GM21367 (cell line): ENCODE measurements around the gene STAC3.
"Not testable (repeated sequence)": the region's sequence is repeated elsewhere in the genome, so short reads cannot be mapped to it uniquely, and the experiment has no call there.

Source experiments
- ATAC-seq: cut with Tn5 transposase; IDR thresholded peaks from one replicate; pipeline ENCODE4 v1.9.1; 2021; ENCODE audit not compliant: unreplicated experiment

Gene STAC3

GRCh38 chr12:57250956-57251355 lies at the start of gene STAC3:
TSS of gene STAC3 (minus strand) at chr12:57251187. CDS start at chr12:57249636, 1,551 bp downstream.
- ATAC-seq = no peak

GRCh38 chr12:57299514-57300016 lies 48.6 kb upstream of the STAC3 start:
- ATAC-seq = no peak

- no peak for ATAC-seq
Observed at GRCh38 chr12:57296291-57296690, 45.3 kb upstream of the STAC3 start.

- not testable (repeated sequence) for ATAC-seq
Observed at GRCh38 chr12:57282073-57282472, 31.1 kb upstream of the STAC3 start.

- peak; percentile 91 for ATAC-seq
Observed at GRCh38 chr12:57280211-57281062, 29.4 kb upstream of the STAC3 start.

GRCh38 chr12:57278465-57279381 lies 27.7 kb upstream of the STAC3 start:
- no peak for ATAC-seq

- ATAC-seq = no peak
Observed at GRCh38 chr12:57276935-57277563, 26.1 kb upstream of the STAC3 start.

GRCh38 chr12:57276233-57276632 lies 25.2 kb upstream of the STAC3 start:
- not testable (repeated sequence) for ATAC-seq

GRCh38 chr12:57273516-57273915 lies 22.5 kb upstream of the STAC3 start:
- ATAC-seq = no peak

GRCh38 chr12:57272337-57273151 lies 21.6 kb upstream of the STAC3 start:
- ATAC-seq = no peak

GRCh38 chr12:57270966-57271470 lies 20.0 kb upstream of the STAC3 start:
- no peak for ATAC-seq

GRCh38 chr12:57268264-57268663 lies 17.3 kb upstream of the STAC3 start:
- no peak for ATAC-seq

- ATAC-seq = no peak
Observed at GRCh38 chr12:57266681-57267080, 15.7 kb upstream of the STAC3 start.

- no peak for ATAC-seq
Observed at GRCh38 chr12:57263096-57263495, 12.1 kb upstream of the STAC3 start.

GRCh38 chr12:57262126-57262822 lies 11.3 kb upstream of the STAC3 start:
- ATAC-seq = no peak

GRCh38 chr12:57261428-57261865 lies 10.5 kb upstream of the STAC3 start:
- no peak for ATAC-seq

- no peak for ATAC-seq
Observed at GRCh38 chr12:57260366-57260765, 9.4 kb upstream of the STAC3 start.

- no peak for ATAC-seq
Observed at GRCh38 chr12:57258977-57259970, 8.3 kb upstream of the STAC3 start.
